Activated CD8-positive, alpha-beta T cell treated with anti-CD3 and anti-CD28 coated beads for 36 hours (primary cell): Measurements from ENCODE around the gene SLC1A7. TPM values are rescaled to one million over a fixed set of nuclear protein-coding genes. Genes with fewer than 3 reads are reported as not detected.

Experiments
- ATAC-seq: fragments of 200-7000 bp; cut with Tn5 transposase; one replicate; pipeline ENCODE4 v1.10.0; 2021; ENCODE audit warnings: mild to moderate bottlenecking, moderate library complexity
- CTCF ChIA-PET: fragments of 350-600 bp; sonication (Branson Sonifier 250); formaldehyde crosslinking; loops from one replicate; lab custom pipeline; 2021; ENCODE audit warnings: antibody characterized with exemption; lab: Charles Lee
- POLR2A ChIA-PET: fragments of 350-600 bp; sonication (Branson Sonifier 250); formaldehyde crosslinking; loops from one replicate; lab custom pipeline; 2021; ENCODE audit warnings: antibody characterized with exemption; lab: Charles Lee
- DNase-seq: peaks from one replicate; pipeline ENCODE4 v3.0.0-alpha.2; 2020
- H3K27ac Mint-ChIP-seq: one replicate; pipeline ENCODE4 v1.8.0; 2021; ENCODE audit warnings: mild to moderate bottlenecking, mixed read lengths
- H3K27me3 Mint-ChIP-seq: one replicate; pipeline ENCODE4 v1.8.0; 2021; ENCODE audit warnings: mixed read lengths
- H3K36me3 Mint-ChIP-seq: one replicate; pipeline ENCODE4 v1.8.0; 2021; ENCODE audit warnings: low read depth, mixed read lengths
- H3K4me1 Mint-ChIP-seq: one replicate; pipeline ENCODE4 v1.8.0; 2021; ENCODE audit warnings: low read depth, mixed read lengths
- H3K4me3 Mint-ChIP-seq: one replicate; pipeline ENCODE4 v1.8.0; 2021; ENCODE audit warnings: mild to moderate bottlenecking, moderate library complexity, mixed read lengths
- H3K9me3 Mint-ChIP-seq: one replicate; pipeline ENCODE4 v1.8.0; 2021; ENCODE audit warnings: mixed read lengths
- intact Hi-C: fragments of 100-400 bp; cut with micrococcal nuclease; formaldehyde crosslinking; loops from one replicate; pipeline ENCODE4 v1.10.0; 2022
- total RNA-seq, 2 experiments: library from RNA; stranded (reverse); gene quantifications; one replicate each; pipeline ENCODE4 v1.2.3, GENCODE V29; 2021
- TF ChIP-seq, protein P1 (sequence below): fragments of 200-600 bp; IDR thresholded peaks from one replicate; pipeline ENCODE4 v1.8.0; 2022; ENCODE audit warnings: antibody characterized with exemption, mild to moderate bottlenecking

Gene SLC1A7
- total RNA-seq, 2 experiments from 2014 or later, result not detected

DNA sequence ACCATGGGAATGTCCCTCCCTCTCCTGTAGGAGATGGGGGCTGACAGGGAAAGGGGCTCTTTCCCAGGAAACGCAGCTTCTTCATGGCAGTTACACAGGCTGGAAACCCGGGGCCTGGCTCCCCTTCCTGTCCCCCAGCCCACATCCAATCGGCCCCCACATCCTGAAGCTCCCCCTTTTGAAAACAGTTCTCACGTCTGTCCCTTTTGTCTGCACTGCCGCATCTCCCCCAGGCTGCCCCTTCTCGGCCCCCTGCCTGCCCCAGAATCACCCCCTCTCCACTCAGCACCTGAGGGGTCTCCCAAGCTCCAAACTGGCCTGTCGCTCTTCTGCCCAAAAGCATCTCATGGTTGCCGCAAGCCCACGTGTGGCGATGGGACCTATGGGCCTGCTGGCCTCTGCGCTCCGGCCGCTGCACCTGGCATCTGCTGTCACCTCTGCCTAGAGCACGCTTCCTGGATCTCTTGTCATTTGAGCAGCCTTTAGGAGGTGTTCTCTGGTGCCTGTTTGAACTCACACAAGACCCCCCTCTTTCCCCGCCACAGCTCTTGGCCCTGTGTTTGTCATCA is 867 bp downstream of the SLC1A7 start:
- peaks cover 3% of the 10 kb centered on the region for H3K36me3 Mint-ChIP-seq
- POLR2A ChIA-PET, result no interaction called here
- H3K9me3 Mint-ChIP-seq, result peaks cover 7% of the 10 kb centered on the region
- CTCF ChIA-PET, result no interaction called here
- no peak for ATAC-seq
- TF ChIP-seq, protein P1, sequence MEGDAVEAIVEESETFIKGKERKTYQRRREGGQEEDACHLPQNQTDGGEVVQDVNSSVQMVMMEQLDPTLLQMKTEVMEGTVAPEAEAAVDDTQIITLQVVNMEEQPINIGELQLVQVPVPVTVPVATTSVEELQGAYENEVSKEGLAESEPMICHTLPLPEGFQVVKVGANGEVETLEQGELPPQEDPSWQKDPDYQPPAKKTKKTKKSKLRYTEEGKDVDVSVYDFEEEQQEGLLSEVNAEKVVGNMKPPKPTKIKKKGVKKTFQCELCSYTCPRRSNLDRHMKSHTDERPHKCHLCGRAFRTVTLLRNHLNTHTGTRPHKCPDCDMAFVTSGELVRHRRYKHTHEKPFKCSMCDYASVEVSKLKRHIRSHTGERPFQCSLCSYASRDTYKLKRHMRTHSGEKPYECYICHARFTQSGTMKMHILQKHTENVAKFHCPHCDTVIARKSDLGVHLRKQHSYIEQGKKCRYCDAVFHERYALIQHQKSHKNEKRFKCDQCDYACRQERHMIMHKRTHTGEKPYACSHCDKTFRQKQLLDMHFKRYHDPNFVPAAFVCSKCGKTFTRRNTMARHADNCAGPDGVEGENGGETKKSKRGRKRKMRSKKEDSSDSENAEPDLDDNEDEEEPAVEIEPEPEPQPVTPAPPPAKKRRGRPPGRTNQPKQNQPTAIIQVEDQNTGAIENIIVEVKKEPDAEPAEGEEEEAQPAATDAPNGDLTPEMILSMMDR, result no peak
- H3K27me3 Mint-ChIP-seq, result no peaks in the 10 kb centered on the region
- no peak overlapping the region for H3K4me3 Mint-ChIP-seq
- no peaks in the 10 kb centered on the region for H3K4me1 Mint-ChIP-seq
- H3K27ac Mint-ChIP-seq, result no peak overlapping the region
- intact Hi-C loops, result no loop called here
- DNase-seq, result no peak

GRCh38 chr1:53140451-53140850 is 2.0 kb downstream of the SLC1A7 start:
- intact Hi-C loops, result no loop called here

DNA sequence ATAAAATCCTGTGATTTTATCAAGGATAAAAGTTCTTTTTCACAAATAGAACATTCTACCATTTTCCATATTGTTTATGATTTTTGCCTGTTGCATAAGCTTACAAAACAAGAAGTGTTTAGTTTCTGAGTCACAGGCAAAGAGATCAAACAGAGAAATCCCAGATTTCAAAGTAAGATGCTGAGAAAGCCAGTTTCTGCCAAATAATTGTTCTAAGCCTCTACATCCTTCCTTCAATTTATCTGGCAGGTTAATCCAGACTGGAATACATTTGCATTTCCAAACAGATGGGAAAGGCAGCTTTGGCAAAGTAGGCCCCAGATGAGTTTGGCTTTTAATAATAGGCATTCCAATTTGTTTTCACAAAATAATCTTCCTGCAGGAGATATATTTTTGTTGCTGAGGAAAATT is 2.5 kb downstream of the SLC1A7 start:
- CTCF ChIA-PET, result no interaction called here
- ATAC-seq (no peak), DNase-seq (no peak)
- POLR2A ChIA-PET, result no interaction called here
- H3K9me3 Mint-ChIP-seq, result peaks cover 7% of the 10 kb centered on the region
- H3K4me1 Mint-ChIP-seq, result no peaks in the 10 kb centered on the region
- intact Hi-C loops, result no loop called here
- H3K27me3 Mint-ChIP-seq, result no peaks in the 10 kb centered on the region
- H3K36me3 Mint-ChIP-seq, result peaks cover 3% of the 10 kb centered on the region
- TF ChIP-seq, protein P1, result no peak
- H3K27ac Mint-ChIP-seq, result no peak overlapping the region
- no peak overlapping the region for H3K4me3 Mint-ChIP-seq

More at GRCh38 chr1:53140451-53140850, 2.0 kb downstream of the SLC1A7 start:
- H3K4me3 Mint-ChIP-seq, result no peak overlapping the region
- DNase-seq (no peak), ATAC-seq (no peak)
- TF ChIP-seq, protein P1, result no peak
- H3K27ac Mint-ChIP-seq, result no peak overlapping the region
- no peaks in the 10 kb centered on the region for H3K4me1 Mint-ChIP-seq
- POLR2A ChIA-PET, result no interaction called here
- CTCF ChIA-PET, result no interaction called here
- H3K36me3 Mint-ChIP-seq, result peaks cover 3% of the 10 kb centered on the region
- H3K27me3 Mint-ChIP-seq, result no peaks in the 10 kb centered on the region
- peaks cover 7% of the 10 kb centered on the region for H3K9me3 Mint-ChIP-seq

DNA sequence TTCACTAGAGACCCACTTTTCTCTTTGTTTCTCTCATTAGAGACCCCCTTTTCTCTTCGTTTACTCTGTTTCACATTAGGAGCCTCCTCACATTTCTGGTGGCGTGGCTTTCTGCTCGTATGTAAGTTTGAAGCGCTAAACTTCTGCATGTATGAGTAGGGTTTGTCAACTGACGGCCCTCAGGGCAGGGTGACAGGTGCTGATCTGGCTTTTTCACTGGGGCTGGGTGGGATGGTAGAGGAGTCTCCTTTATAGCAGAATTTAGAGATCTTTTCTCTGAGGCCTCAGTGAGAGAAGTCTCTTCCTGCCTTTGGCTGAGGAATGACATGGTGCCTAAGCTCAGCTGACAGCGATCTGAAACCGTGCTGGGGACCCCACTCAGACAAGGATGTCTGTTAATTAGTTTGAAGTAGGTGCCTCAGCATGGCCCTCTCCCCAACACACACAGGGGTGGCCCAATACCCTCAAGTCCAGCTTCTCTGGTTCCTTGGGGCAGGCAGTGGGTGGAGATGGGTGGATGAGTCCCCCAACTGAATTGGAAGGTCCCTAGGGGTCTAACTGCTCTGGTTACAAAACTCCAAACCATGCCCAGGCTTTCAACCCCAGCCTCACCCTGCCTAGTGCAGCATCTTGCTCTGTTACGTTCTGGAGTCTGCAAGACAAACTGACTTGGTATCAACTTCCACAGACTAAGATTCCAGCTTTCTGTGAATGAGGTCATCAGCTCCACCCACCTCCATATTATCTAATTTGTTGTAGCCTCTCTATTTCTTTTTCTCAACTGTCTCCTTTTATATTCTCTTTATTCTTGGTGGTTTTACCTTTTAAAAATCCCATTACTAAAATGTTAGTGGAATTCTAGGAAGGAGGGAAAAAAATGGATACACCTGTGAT is 3.2 kb downstream of the SLC1A7 start:
- no peak overlapping the region for H3K4me3 Mint-ChIP-seq
- no peak for ATAC-seq
- ChIA-PET POLR2A (interaction anchor here (0.6 kb wide), 1 partner anchor 337 kb away, joined by 4 read pairs; no protein-coding TSS in a partner anchor), CTCF (interaction anchor here (1.4 kb wide), 1 partner anchor 8 kb away, joined by 3 read pairs; no protein-coding TSS in a partner anchor)
- H3K9me3 Mint-ChIP-seq, result peaks cover 7% of the 10 kb centered on the region
- H3K4me1 Mint-ChIP-seq, result no peaks in the 10 kb centered on the region
- peaks cover 3% of the 10 kb centered on the region for H3K36me3 Mint-ChIP-seq
- H3K27me3 Mint-ChIP-seq, result no peaks in the 10 kb centered on the region
- TF ChIP-seq, protein P1, result no peak
- no peak overlapping the region for H3K27ac Mint-ChIP-seq
- no peak for DNase-seq
- intact Hi-C loops, result no loop called here

DNA sequence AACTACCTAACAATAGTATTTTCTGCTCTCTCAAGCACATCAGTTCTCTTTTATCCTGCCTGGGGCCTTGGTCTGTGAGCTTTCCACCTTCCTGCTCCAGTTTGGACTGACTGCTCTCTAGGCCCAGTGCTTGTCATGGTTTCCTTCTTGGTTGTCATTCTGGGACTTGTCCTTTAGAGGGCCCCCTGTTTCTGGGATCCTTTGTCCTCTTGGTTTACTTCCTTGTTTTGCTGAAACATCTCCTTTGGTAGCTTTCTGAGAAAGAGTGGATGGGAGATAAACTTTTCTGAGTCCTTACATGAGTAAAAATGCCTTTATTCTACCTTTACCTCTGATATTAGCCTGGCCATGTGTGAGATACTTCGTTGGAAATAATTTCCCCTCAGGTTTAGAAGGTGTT is 4.7 kb downstream of the SLC1A7 start:
- Mint-ChIP-seq H3K27ac (no peak overlapping the region), H3K9me3 (peaks cover 7% of the 10 kb centered on the region), H3K4me1 (no peaks in the 10 kb centered on the region), H3K27me3 (no peaks in the 10 kb centered on the region), H3K4me3 (no peak overlapping the region), H3K36me3 (peaks cover 3% of the 10 kb centered on the region)
- POLR2A ChIA-PET, result no interaction called here
- intact Hi-C loops, result no loop called here
- TF ChIP-seq, protein P1, result no peak
- ATAC-seq (no peak), DNase-seq (no peak)
- CTCF ChIA-PET, result interaction anchor here (1.0 to 1.9 kb wide), 5 partner anchors 10 to 49 kb away, joined by 3 to 7 read pairs (median 3); no protein-coding TSS in a partner anchor
